HL-60 (cell line): Measurements from ENCODE around the gene ATP1A1.

Source experiments
- GABPA ChIP-seq: IDR thresholded peaks from 2 replicates; pipeline ENCODE4 v1.6.1; 2012; ENCODE audit warnings: low read depth
- POLR2AphosphoS5 ChIP-seq: IDR thresholded peaks from 2 replicates; pipeline ENCODE4 v1.6.1; 2012; ENCODE audit warnings: low read depth
- SPI1 ChIP-seq: IDR thresholded peaks from 2 replicates; pipeline ENCODE4 v1.6.1; 2012; ENCODE audit warnings: low read depth, mild to moderate bottlenecking, borderline replicate concordance
- TF ChIP-seq, protein P1 (sequence below): IDR thresholded peaks from one replicate; pipeline ENCODE4 v1.5.1; 2011; ENCODE audit warnings: low read length, control low read depth, inconsistent platforms; ENCODE audit not compliant: insufficient read depth
- TF ChIP-seq, protein P2 (sequence below): IDR thresholded peaks from 2 replicates; pipeline ENCODE4 v1.6.1; 2012; ENCODE audit warnings: low read depth; ENCODE audit not compliant: insufficient replicate concordance

- TF ChIP-seq GABPA: no peak
- TF ChIP-seq, protein P1, sequence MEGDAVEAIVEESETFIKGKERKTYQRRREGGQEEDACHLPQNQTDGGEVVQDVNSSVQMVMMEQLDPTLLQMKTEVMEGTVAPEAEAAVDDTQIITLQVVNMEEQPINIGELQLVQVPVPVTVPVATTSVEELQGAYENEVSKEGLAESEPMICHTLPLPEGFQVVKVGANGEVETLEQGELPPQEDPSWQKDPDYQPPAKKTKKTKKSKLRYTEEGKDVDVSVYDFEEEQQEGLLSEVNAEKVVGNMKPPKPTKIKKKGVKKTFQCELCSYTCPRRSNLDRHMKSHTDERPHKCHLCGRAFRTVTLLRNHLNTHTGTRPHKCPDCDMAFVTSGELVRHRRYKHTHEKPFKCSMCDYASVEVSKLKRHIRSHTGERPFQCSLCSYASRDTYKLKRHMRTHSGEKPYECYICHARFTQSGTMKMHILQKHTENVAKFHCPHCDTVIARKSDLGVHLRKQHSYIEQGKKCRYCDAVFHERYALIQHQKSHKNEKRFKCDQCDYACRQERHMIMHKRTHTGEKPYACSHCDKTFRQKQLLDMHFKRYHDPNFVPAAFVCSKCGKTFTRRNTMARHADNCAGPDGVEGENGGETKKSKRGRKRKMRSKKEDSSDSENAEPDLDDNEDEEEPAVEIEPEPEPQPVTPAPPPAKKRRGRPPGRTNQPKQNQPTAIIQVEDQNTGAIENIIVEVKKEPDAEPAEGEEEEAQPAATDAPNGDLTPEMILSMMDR: no peak
- TF ChIP-seq POLR2AphosphoS5: no peak
- TF ChIP-seq, protein P2, sequence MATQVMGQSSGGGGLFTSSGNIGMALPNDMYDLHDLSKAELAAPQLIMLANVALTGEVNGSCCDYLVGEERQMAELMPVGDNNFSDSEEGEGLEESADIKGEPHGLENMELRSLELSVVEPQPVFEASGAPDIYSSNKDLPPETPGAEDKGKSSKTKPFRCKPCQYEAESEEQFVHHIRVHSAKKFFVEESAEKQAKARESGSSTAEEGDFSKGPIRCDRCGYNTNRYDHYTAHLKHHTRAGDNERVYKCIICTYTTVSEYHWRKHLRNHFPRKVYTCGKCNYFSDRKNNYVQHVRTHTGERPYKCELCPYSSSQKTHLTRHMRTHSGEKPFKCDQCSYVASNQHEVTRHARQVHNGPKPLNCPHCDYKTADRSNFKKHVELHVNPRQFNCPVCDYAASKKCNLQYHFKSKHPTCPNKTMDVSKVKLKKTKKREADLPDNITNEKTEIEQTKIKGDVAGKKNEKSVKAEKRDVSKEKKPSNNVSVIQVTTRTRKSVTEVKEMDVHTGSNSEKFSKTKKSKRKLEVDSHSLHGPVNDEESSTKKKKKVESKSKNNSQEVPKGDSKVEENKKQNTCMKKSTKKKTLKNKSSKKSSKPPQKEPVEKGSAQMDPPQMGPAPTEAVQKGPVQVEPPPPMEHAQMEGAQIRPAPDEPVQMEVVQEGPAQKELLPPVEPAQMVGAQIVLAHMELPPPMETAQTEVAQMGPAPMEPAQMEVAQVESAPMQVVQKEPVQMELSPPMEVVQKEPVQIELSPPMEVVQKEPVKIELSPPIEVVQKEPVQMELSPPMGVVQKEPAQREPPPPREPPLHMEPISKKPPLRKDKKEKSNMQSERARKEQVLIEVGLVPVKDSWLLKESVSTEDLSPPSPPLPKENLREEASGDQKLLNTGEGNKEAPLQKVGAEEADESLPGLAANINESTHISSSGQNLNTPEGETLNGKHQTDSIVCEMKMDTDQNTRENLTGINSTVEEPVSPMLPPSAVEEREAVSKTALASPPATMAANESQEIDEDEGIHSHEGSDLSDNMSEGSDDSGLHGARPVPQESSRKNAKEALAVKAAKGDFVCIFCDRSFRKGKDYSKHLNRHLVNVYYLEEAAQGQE: no peak
- no peak for TF ChIP-seq SPI1
Measured at GRCh38 chr1:116372191-116372590, 853 bp upstream of the ATP1A1 start.
